ENCODE data around the gene ZNF8.
A peak's percentile ranks its signal among the peaks of the same experiment; 100 is the strongest.

ZNF8 gene

DNA sequence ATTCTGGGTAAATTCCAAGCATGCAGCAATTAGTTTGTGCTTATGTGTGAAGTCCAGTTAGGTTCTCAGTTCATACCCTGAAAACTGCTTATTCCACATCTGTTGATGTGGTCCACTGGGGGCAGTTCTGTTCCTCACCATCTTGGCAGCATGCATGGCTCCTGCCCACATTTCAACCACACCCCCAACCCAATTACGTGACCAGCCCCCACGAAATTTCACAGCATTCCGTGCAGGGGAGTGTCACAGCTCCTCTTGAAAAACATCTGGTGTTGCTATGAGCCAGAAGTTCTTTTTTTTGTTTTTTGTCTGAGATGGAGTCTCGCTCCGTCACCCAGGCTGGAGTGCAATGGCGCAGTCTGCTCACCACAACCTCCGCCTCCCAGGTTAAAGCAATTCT is 17.3 kb downstream of the ZNF8 start:
- DNase-seq (ENCODE audit: low read depth) = no peak

DNA sequence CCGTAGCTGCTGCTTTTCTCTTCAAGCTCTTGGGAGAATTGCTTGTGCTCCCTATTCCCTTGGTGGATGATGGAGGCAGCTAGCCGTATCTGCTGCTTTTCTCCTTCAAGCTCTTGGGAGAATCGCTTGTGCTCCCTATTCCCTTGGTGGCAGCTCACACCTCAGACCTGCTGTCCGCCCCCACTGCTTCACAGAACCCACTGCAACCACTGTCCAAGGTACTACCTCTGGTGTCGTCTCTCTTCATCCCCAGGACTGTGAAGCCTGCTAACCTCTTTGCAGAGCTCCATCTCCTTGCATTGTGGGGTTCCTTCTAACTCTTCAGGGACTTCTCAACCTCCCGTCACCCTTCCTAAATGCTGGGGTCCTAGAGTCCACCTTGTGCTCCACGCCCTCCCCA is 21.9 kb downstream of the ZNF8 start:
- no peak for DNase-seq (ENCODE audit: low read depth)

DNA sequence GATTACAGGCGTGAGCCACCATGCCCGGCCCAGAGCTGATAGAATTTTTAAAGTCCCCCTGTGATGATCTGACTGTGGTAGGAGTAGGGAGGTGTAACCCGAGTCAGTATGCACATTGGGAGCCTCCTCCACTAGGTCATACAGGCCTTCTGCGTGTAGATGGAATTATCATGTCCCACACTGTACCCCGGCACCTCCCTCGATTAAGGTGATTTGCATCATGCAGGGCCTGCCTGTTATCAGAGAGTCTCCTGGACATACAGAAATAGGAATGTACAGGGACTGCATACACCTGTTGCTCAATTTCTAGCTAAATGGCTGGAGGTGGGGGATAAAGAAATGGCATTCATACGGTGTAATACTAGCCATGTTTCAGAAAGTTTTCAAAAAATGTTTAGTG is 25.5 kb downstream of the ZNF8 start:
- DNase-seq (ENCODE audit: low read depth) = no peak

DNA sequence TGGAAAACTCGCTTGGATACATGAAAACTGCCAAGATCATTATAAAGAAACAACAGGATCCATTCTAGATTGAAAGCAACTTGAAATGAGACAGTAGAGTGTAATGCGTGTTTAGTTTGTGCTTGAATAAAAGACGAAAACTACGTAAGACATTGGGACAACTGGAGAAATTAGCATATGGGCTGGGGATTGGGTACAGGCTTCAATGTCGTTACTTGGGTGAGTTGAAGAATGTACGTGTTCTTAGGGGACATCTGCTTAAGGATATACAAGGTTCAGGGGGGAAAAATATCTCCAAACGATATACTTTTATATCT is 26.0 kb downstream of the ZNF8 start:
- no peak for DNase-seq (ENCODE audit: low read depth)

DNA sequence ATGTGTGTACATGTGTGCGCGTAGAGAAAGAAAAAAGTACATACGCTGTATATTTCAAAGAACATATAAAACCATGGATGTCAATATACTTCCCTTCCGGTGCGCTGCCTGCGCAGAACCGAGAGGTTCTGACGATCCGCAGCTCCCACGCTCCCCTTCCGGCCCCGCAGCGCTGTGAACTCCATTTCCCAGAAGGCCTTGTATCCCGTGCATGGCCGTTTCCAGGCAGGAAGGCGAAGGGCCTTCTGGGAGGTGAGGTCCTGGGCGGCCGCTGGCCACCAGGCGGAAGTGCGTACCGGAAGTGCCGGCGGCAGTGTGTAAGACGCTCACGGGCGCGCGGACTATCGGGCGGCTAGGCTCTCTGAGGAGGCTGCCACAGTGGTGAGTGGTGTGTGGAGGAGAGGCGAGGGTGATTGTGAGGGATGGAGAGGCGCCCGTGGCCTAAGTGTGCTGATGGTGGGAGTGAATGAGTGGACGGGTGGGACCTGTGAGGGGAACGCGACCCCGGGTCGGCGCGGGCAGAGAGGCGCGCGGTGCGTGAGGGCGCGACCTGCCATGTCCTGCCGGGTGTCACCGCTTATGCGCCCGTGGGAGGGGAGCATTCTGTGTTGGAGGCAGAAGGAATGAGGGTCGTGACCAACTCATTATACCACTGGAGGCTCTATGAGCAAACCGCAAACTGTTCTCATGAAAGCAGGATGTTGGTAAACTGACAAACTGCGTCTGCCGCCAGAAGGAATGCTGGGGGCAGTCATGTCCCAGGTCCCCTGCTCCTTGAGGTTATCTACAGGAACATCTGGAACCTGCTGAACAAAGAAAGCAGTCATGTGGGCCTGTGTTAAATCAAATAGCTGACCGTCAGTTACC is 26.5 kb downstream of the ZNF8 start, which contains the start of gene ERVK3-1:
Gene ERVK3-1 (plus strand): TSS at position 313 of the 867 bp plus-strand sequence. CDS start 6,792 bp downstream, outside the sequence.
- peak; percentile 99 for DNase-seq (ENCODE audit: low read depth)

DNA sequence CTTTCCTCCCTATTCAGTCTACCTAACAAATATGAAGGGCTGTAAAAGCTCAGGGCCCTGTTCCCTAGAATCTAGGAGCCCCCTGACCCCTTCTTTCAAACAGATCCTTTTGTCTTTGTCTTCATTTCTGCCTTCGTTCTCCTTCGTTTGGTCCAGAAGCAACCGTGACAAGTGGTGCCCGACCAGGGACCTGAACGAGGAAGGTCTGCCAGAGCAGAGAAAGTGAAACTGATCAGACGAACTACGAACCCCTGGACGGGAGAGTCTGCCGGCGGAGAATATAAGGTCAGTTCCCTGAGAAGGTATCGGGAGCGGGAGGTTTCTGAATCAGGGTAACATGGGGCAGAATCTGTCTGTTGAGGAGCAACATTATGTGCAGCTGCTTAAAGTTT is 27.2 kb downstream of the ZNF8 start:
- peak; percentile 27 for DNase-seq (ENCODE audit: low read depth)

DNA sequence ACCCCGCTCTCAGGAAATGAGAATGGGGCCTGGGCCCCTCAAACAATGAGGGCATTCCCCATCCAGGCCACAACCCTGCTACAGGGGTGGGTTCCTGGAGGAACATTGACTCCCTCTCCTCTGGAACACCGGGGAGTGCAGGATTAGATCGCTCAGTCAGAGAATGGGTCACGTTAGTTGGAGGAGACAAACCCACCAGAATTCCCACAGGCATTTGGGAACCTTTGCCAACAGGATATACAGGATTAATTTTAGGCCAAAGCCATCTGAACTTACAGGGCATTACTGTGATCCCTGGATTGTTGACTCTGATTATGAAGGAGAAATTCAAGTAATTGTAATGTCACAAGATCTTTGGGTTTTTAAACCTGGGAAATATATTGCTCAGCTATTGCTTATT is 29.0 kb downstream of the ZNF8 start:
- DNase-seq (ENCODE audit: low read depth) = no peak

DNA sequence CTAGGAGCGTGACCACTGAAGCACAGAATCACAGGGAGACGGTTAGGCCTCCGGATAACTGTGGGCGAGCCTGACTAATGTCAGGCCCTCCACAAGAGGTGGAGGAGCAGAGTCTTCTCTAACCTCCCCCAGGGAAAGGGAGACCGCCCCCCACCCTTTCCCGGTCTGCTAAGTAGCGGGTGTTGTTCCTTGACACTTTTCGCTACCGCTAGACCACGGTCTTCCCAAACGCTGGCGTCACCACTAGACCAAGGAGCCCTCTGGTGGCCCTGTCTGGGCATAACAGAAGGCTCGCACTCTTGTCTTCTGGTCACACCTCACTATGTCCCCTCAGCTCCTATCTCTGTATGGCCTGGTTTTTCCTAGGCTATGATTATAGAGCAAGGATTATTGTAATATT is 31.9 kb downstream of the ZNF8 start:
- DNase-seq (ENCODE audit: low read depth) = peak; percentile 17

DNA sequence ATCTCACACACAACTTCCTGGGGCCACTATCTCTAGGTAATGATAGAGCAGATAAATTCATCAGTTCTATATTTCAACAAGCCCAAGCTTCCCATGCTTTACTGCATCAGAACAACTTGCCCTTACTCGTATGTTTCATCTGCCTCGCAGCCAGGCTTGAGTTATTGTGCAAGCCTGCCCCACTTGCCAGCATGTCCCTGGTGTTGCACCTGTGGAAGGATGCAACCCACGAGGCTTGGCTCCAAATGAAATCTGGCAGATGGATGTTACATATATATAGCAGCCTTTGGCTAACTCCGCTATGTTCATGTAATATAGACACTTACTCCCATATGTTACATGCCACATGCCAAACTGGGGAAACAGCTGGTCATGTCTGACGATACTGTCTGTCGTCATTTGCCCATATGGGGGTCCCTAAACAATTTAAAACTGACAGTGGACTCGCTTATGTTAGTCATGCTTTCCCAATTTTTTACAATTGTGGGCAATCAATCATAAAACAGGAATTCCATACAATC is 32.6 kb downstream of the ZNF8 start:
- DNase-seq (ENCODE audit: low read depth) = no peak

DNA sequence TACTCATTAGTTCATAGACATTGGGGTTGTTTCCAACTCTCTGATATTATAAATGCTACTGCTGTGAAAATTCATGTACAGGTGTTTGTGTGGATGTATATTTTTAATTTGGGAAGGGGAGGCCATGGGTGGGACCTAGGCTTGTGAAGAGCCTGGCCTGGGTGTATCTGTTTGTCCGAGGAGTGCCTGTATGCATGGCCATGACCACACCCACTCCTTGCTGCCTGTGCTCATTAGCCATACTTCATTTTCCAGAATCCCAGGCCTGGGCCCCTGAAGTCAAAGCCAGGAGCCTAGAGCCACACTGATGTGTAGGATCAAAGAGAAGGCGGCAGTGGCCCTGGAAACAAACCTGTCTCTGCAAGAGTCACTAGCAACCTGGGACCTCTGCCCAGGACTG is 36.8 kb downstream of the ZNF8 start:
- DNase-seq (ENCODE audit: low read depth) = no peak

DNA sequence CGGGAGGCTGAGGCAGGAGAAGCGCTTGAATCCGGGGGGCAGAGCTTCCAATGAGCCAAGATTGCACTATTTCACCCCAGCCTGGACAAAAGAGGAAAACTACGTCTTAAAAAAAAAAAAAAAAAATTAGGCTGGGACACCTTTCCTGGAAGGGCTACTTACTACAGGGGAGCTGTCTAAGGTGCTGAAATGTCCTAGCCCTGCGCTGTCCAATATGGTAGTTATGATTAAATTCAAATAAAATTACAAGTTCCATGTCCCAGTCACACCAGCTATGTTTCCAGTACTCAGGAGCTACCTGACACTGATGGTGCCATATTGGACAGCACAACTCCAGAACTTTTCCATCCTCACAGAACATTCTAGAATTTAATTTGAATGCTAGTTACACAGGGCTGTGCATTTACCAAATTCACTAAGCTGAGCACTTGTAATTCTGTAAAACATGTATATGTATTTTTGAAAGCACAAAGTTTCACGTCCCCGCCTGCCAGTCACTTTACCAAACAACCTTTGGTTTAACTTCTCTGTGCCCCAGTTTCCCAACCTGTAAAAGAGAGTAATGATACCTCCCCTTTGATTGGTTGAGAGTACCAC is 38.8 kb downstream of the ZNF8 start:
- DNase-seq (ENCODE audit: low read depth) = peak; percentile 53

DNA sequence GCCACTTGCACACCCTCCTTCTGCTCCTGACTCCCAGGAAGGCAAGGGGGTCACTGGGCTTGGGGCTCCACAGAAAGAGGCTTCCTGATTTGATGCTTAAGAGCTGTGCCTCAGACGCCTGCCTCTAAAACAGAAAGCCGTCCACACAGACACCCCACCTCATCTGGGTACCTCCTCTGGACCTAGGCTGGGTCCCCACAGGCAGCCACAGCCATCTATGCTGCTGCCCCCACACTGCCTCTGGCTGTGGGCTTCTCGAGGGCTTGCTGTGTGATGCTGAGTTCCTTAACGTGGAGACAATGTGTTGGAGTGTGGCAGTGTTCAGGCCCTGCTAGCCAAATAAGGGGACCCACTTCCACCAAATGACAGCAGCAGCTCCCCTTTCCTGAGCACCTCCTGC is 39.5 kb downstream of the ZNF8 start:
- no peak for DNase-seq (ENCODE audit: low read depth)

DNA sequence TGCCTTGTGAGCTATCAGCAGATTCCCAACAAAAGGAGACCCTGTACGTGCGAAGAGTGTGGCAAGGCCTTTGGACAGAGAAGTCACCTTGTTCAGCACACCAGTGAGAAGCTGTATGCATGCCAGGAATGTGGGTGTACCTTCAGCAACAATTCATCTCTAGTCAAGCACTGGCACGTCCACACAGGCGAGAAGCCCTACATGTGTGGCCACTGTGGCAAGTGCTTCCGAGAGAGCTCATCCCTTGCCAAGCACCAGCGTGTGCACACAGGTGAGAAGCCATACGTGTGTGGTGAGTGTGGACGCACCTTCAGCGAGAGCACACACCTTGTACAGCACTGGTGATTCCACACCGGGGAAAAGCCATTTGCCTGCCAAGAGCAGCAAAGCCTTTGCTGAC is 40.5 kb downstream of the ZNF8 start:
- DNase-seq (ENCODE audit: low read depth) = no peak

DNA sequence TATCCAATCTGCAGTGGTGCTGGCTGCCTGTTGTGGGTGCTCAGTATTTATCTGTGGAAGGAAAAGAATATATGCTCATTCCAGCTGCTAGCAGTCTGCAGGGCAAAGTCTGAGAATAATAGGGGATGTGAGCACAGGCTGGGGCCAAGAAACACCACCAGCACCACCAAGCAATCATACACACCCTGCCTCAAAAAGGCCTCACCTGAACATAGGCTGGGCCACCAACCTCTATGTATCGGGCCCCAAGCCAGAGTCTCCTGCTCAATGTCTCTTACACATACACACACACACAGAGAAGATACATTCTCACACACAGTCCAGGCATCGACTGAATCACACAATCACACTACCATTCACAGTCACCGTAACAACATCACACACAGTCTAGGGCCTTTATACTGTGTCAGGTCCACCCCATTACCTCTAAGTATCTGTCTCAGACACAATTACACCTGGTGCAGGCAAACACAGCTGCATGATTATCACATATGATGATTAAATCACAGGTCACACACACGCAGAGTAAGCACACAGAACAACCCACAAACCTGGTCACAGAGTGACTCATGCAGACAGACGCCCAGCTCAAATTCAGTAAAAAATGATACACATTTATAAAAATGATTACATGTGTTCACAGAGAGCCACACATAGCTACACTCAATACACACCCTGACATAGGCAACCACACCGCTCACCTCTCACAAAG is 46.7 kb downstream of the ZNF8 start:
- DNase-seq (ENCODE audit: low read depth) = peak; percentile 57

DNA sequence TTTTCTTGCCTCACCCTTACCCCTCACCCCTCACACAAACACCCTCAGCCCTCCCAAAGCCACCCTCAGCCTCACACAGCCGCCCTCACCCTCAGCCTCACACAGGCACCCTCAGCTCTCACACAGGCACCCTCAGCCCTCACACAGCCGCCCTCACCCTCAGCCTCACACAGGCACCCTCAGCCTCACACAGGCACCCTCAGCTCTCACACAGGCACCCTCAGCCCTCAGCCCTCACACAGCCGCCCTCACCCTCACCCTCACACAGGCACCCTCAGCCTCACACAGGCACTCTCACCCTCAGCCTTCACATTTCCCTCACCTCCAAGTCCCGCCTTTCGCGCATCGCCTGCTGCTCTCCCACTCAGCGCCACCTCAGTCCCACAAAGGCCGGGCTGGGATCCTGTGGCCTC is 47.8 kb downstream of the ZNF8 start:
- DNase-seq (ENCODE audit: low read depth) = no peak

DNA sequence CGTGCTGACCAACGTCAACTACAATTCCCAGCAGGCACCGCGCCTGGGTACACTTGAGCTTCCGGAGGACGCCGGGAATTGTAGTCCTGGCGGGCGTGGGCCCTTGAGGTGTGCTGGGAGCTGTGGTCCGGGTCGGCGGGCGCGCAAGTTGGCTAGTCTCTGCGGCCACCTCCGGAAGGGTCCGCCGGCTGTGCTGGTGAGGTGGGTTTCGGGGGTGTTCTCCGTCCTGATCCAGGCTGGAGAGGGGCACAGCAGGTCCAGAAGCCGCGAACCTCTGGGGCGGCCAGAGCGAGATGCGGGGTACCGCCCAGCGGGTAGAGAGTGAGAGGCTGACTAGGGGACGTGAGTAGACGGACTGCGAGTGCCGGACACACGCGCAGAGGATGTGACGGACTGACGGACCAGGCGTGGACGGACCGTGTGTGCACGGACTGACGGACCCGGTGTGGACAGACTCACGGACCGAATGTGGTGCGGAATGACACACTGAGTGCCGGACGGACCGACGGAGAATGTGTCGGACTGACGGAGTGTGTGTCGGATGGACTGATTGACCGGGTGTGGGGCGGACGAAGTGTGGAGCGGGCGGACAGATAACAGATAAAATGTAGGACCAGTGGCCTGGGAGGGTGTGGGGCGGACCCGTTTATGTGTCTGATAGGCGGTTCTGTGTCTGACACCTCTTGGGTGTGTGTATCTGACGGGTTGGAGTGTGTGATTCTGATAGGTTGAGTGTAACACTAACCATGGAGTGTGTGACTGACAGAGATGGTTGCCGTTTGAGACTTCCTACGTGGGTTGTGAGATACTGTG is 48.4 kb downstream of the ZNF8 start, which contains the start of gene ZSCAN22:
Gene ZSCAN22 (plus strand): TSS at position 81 of the 813 bp plus-strand sequence. CDS start 7,809 bp downstream, outside the sequence.
- peak; percentile 98 for DNase-seq (ENCODE audit: low read depth)

DNA sequence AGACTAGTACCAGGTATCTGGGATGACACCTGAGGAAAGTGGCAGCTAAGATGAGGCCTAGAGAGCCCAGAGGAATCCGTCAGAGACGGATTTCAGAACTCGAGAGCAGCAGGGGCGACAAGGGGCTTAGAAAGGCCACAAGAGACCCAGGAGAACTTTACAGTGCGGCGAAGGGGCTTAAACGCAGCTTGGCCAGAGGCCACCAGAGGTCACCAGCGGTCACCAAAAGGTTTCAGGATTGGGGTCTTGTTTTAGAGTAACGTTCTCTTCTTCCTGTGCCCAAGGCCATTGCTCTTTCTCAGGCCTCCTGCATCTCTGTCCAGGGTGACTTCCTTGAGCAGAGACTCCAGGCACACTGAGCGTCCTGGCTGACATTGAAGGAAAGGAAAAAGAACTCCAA is 50.2 kb downstream of the ZNF8 start:
- no peak for DNase-seq (ENCODE audit: low read depth)

DNA sequence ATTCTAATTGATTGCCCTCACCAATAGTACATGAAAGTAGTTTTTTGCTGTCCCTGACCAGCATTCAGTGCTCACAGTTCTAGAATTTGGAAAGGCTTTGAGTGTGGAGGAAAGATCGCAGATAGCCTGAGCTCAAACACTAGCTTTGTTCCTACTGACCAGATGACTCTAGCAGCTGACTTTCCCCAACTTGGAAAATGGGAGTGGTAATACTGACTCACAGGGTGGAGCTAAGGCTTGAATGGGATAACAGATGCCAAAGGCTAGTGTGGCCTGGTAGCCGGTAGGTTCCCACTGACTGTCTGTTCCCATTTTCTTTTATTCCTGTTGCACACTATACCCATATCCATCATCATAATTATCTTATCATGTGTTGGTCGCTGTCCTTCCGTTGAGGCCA is 51.7 kb downstream of the ZNF8 start:
- DNase-seq (ENCODE audit: low read depth) = peak; percentile 78

DNA sequence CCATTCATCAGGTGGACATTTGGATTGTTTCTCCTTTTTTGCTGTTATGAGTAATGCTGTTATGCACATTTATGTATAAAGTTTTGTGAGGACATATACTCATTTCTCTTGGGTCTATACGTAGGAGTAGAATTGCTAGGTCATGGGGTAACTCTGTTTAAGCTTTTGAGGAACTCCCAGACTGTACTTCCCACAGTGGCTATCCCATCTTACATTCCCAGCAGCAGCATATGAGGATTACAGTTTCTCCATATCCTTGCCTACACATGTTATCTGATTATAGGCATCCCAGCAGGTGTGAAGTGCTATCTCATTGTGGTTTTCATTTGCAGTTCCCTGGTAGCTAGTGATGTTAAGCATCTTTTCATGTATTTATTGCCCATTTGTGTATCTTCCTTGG is 53.9 kb downstream of the ZNF8 start:
- no peak for DNase-seq (ENCODE audit: low read depth)

DNA sequence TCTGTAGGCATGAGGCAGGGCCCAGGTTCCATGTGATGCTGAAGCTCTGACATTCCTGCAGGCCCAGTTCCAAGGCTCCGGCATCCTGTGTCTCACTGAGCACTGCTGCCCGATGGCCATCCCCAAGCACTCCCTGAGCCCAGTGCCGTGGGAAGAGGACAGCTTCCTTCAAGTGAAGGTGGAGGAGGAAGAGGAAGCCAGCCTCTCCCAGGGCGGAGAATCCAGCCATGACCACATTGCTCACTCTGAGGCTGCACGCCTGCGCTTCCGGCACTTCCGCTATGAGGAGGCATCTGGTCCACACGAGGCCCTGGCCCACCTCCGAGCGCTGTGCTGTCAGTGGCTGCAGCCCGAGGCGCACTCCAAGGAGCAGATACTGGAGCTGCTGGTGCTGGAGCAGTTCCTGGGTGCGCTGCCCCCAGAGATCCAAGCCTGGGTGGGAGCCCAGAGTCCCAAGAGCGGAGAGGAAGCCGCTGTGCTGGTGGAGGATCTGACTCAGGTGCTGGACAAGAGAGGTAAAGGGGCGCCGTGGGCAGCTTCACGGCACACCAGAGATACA is 56.0 kb downstream of the ZNF8 start:
- DNase-seq (ENCODE audit: low read depth) = no peak

DNA sequence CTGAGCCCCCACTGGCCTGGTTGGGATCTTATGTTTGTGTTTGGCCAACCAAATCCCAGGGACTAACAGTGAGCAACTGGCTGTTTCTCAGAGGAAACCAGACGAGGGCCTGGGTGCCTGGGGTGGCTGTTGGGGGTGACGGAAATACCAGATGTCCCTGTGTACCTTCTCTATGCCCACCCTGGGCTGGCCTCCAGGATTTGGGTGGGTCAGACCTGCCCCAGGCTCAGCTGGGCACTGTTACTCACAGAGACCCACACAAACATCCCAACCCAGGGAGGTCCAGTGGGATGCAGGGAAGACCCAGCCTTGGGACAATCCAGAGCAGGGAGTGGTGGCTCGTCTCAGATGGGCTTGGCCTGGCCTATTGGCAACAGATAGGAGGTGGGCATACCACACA is 56.9 kb downstream of the ZNF8 start:
- no peak for DNase-seq (ENCODE audit: low read depth)

DNA sequence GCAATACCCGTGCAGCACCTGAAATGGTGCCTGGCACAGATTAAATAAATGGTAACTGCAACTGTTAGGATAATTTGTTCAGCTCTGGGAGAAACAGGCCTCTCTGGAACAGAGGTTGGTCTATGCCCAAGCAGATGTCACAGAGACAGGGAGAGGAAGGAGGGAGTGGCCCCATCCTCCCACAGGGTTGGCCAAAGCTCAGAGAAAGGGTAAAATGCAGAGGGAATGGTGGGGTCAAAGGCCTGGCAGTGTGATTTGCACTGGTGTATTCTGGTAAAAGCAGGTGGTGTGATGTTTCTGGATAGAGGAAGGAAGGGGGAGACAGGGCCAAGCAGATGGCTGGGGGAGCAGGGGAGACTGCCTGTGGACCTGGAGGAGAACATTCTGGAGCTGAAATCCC is 57.5 kb downstream of the ZNF8 start:
- DNase-seq (ENCODE audit: low read depth) = no peak

Measured in iris pigment epithelial cell (primary cell).